Right renal cortex interstitium (tissue), 3 donors: ENCODE results near the gene ZNF681. TPM values are rescaled to one million over a fixed set of nuclear protein-coding genes. Genes with fewer than 3 reads are reported as not detected.
"Not testable (repeated sequence)": the region's sequence is repeated elsewhere in the genome, so short reads cannot be mapped to it uniquely, and the experiment has no call there.

Source experiments
- DNase-seq, 3 donors: peaks; one replicate each; pipeline ENCODE4 v3.0.0-alpha.2; 2013; ENCODE audit warnings: low read depth in 3 of 3, low spot score in 2 of 3
- polyA plus RNA-seq, 3 donors: library from polyadenylated mRNA; unstranded; fragments of 120-200 nt; gene quantifications; one replicate each; pipeline ENCODE4 v1.2.1, GENCODE V29; 2013; ENCODE audit not compliant: insufficient read length in 3 of 3

The ZNF681 gene
- polyA plus RNA-seq, 3 donors, result 5.8 to 7.9 (median 7.8) TPM

DNA sequence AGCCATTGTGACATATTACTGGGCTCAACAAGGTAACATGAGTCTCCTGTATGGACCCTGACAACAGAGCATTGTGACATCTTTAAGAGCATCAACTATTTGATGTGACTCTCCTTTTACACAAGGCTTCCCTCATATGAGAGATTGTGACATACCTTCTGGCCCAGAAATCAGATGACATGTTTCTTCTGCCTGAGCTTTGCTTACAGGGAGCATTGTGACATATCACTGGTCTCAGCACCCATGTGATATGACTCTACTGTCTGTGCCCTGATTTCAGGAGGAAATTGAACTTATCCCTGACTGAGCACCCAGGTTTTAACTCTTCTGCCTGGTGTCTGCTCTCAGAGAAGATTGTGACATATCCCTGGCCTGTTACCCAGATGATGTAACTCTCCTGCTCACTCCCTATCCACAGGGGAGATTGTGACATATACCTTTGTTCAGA is 15.9 kb upstream of the ZNF681 start:
- DNase-seq, result no peak

DNA sequence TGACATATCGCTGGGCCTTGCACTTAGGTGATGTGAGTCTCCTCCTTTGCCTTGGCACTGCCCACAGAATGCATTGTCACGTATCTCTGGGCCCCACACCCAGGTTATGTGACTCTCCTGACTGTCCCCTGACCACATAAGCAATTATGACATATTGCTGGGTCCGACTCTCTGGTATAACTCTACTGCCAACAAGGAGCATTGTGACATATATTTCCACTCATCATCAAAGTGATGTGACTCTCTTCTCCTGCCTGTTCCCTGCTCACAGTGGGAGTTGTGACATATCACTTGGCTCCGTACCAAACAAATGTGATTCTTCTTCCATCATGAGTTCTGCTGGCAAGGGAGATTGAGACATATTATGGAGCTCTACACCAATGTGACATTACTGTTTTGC is 15.4 kb upstream of the ZNF681 start:
- DNase-seq, result no peak

DNA sequence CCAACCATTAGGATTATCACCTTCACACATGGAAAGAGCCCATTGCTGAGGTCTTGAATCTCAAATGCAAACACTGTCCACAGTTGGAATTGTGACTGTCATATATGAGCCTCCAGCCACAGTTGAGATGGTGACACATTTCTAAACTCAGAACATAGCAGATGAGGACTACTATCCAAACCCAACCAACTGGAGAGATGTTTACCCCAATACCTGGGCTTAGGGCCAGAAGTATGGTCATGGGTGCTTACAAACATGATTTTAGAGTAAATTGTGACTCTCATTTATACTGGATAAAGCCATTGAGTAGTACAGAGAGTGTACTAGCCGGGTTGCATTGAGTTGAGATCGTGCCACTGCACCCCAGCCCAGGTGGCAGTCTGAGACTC is 14.0 kb upstream of the ZNF681 start:
- no peak for DNase-seq

DNA sequence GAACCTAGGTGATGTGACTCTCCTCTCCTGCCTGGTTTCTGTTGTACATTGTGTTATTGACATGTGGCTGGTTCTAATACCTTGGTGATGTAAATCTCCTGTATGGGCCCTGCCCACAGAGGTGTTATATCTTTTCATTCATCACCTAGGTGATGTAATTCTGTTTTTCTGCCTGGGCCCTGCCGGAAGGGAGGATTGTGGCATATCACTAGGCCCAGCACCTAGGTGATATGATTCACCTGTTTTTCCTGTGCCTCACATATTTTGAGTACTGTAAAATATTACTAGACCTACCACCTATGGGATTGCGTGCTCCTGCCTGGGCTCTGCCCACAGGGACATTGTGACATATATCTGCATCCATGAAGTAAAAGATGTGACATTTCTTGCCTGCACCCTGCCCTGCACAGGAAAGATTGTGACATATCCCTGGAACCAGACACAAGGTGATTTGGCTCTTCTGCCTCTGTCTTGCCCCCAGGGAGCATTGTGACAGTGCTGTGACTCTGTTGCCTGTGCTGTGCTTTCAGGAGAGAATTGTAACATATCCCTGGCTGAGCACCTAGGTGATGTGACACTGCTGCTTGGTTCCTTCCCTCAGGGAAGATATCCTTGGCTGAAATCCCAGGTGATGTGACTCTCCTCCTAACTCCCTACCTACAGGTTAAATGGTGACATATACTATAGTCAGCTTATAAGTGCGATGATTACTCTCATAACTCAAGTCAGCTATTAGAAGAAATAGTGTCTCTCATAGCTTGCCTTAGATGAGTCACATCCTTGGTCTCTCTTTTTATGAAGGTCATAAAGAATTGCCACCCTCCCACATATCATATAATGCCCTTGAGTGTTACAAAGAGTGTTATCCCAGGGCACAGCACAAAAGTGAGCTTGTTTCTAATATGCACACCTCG is 13.3 kb upstream of the ZNF681 start:
- DNase-seq, result no peak

DNA sequence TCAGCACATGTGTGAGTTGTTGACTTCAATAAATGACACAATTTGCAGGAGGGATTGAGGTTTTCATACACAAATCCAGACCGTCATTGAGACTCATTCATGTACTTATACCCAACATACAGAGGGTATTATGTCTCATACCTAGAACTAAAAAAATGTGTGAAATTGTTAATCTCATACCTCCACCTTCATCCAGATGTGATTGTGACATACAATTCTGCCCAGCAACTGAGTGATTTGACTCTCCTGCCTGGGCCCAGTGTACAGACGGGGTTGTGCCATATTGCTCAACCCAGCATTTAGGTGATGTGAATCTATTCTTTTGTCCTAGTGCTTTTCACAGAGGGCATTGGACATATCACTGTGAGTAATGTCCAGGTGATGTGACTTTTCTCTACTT is 12.6 kb upstream of the ZNF681 start:
- no peak for DNase-seq

DNA sequence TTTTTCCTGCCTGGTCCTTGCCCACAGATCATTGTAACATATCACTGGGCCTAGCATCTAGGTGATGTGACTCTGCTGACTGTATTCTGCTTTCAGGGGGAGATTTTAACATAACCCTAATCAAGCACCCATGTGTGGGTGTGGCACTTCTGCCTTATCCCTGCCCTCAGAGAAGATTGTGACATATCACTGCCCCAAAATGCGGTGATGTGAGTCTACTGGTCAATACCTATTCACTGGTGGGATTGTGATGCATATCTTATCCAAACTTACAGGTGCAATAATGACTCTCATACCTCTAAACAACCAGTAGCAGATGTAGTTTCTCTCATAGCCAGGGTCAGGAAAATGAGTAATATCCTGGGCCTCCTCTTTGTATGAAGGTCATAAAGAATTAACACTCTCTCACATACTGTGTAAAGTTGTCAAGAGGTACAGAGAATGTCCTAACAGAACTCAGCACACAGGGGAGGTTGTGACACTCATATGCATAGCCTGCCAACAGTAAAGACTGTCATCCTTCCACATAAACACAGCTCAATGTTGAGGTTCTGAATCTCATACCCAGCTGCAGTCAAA is 12.1 kb upstream of the ZNF681 start:
- no peak for DNase-seq

DNA sequence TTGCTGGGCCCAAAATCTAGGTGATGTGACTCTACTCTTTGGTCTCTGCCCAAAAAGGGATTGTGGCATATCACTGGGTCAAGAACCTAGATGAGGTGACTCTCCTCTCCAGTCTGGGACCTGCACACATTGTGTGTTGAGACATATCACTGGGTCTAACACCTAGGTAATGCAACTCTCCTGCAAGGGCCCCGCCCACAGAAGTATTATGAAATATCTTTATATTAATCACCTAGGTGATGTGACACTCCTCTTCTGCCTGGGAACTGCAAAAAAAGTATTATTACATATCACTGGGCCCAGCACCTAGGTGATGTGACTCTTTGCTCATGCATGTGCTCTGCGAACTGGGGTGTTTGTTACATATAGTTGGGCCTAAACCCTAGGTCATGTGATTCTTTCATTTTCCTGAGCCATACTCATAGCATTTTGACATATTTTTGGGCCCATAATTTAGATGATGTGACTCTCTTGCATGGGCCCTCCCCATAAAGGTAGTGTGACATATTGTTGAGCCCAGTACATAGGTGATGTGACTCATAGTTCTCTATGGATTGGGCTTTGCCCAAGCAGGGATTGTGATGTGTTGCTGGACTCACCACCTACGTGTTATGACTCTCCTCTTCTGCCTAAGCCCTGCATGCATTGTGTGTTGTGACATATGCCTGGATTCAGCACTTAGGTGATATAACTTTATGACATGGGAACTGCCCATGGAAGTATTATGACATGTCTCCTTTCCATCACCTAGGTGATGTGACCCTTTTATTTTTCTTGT is 11.2 kb upstream of the ZNF681 start:
- DNase-seq, result no peak

DNA sequence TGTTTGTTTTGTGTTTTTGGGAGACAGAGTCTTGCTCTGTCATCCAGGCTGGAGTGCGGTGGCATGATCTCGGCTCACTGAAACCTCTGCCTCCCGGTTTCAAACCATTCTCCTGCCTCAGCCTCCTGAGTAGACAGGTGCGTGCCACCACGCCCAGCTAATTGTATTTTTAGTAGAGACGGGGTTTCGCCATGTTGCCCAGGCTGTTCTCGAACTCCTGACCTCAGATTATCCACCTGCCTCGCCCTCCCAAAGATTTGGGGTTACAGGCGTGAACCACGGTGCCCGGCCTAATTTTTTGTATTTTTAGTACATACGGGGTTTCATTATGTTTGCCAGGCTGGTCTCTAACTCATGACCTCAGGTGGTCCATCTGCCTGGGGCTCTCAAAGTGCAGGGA is 8.3 kb upstream of the ZNF681 start:
- no peak for DNase-seq

DNA sequence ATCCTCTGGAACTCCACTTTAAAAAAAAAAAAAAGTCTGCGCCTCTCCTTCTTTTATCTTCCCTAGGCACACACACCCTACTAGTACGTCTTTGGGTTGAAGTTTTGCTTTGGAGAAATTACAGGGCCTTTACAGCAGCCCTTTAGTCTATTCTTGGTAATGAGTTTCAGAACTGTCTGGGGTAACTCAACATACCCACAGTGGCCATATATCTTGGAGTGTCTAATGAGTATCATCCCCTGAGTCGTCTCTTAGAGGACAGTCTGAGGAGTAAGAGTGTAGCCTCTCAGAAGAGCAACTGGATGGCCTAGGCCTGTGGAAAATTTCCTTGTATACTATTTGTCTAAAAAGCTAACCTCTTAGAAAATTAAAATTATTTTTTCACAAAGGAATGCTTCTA is 6.1 kb upstream of the ZNF681 start:
- no peak for DNase-seq

DNA sequence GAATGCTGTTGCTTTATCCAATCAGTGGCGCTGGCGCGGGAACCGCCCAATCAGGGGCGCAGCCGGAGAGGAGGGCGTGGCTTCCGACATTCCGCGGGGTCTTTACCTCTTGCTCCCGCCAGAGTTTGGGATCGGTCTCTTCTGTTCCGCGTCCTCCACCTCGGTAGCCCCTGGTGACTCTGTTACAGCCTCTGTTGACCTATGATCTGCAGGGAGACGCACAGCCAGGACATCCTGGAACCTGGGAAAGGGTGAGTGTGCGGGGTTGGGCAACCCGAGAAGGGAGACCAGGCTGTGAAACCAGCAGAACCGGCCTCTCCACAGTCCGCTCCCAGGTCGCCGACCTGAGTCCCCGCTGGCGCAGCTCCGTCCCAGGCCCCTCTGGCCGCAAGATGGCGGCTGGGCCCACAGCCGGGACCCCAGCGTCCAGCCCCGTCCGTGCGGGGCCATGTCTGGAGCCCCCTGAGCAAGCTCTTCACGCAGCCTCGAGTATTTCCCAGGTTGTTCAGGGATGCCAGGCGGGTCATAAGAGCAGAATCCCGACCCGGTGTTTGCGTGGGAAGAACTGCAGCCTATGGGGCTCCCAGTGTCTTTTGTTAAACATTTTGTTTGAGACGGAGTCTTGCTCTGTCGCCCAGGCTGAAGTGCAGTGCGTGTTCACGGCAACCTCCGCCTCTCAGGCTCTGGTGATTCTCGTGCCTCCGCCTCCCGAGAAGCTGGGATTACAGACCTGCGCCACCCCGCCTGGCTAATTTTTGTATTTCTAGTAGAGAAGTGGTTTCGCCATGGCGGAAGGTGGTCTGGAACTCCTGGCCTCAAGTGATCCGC is 4.4 kb upstream of the ZNF681 start:
- DNase-seq, result peak; percentile 68 to 77 (median 75)

DNA sequence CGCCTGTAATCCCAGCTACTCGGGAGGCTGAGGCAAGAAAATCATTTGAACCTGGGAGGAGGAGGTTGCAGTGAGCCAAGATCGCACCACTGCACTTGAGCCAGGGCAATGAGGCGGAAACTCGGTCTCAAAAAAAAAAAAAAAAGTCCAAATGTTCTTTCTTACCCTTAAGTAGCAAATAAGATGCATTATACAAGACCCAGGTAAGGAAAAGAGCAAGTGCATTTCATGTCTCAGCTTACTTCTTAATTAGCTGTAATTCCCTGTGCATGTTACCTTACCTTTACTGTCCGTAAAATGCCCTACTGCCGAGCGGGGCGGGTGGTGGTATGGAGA is 3.8 kb upstream of the ZNF681 start:
- DNase-seq, result no peak

DNA sequence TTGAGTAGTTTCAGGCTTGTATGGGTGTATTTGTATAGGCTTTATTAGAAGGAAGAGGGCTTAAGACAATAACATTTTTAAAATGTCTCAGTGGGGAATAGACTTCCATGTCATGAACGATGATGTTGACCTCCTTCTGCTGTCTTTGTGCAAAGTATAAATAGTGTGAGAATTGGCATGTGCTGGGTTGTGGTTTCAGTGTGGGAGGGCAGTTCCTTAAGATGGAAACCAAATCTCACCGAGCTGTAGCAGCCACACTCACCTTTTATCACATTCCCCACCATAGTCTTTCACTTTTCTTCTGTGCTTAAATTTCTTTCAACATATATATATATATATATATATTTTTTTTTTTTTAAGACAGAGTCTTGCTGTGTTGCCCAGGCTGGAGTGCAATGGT is 1.6 kb upstream of the ZNF681 start:
- DNase-seq, result not testable (repeated sequence)

DNA sequence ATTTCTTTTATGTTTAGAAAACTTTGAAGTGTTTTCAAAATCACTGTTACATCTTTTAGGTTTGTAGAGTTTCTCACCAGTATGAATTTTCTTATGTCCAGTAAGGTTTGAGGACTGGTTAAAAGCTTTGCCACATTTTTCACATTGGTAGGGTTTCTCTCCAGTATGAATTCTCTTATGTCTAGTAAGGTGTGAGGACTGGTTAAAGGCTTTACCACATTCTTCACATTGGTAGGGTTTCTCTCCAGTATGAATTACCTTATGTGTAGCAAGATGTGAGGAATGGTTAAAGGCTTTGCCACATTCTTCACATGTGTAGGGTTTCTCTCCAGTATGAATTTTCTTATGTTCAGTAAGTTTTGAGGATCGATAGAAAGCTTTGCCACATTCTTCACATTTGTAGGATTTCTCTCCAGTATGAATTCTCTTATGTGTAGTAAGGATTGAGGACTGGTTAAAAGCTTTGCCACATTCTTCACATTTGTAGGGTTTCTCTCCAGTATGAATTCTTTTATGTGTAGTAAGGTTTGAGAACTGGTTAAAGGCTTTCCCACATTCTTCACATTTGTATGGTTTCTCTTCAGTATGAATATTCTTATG is 15.0 kb downstream of the ZNF681 start:
- not testable (repeated sequence) for DNase-seq

DNA sequence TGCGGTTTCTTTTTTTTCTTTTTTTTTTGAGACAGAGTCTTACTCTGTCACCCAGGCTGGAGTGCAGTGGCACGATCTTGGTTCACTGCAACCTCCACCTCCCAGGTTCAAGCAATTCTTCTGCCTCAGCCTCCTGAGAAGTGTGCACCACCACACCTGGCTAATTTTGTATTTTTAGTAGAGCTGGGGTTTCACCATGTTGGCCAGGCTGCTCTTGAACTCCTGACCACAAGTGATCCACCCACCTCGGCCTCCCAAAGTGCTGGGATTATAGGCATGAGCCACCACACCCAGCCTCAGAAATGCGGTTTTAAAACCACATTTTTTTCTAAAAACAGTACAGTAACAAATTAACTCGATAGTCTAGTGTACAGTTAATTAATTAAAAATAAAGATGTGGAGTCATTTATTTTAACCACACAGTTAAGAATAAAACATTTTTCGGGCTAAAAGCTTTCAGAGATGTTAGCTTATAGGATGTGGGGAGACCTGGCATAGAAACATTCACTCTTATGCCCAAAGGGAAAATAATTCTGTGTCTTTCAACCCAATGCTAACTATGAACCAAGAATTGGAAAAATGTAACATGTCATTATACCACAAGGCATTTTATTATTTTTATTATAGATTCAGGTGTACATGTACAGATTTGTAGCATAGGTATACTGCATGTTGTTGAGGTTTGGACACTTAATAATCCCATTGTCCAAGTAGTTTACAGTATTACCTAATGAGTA is 27.8 kb downstream of the ZNF681 start:
- not testable (repeated sequence) for DNase-seq

DNA sequence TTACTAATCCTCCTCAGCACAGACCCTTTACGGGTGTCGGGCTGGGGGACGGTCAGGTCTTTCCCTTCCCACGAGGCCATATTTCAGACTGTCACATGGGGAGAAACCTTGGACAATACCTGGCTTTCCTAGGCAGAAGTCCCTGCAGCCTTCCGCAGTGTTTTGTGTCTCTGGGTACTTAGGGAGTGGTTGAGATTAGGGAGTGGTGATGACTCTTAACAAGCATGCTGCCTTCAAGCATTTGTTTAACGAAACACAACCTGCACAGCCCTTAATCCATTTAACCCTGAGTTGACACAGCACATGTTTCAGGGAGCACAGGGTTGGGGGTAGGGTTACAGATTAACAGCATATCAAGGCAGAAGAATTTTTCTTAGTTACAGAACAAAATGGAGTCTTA is 34.5 kb downstream of the ZNF681 start:
- not testable (repeated sequence) for DNase-seq

DNA sequence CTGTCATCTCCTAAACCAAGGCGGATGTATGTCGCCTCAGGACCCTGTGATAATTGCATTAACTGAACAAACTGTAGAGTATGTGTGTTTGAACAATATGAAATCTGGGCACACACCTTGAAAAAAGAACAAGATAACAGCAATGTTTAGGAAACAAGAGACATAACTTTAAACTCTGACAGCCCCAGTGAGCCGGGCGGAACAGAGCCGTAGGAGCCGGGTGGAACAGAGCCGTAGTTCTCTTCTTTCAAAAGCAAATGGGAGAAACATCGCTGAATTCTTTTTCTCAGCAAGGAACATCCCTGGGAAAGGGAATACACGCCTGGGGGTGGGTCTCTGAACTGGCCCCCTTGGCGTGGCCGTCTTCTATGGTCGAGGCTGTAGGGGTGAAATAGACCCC is 39.9 kb downstream of the ZNF681 start:
- no peak for DNase-seq

DNA sequence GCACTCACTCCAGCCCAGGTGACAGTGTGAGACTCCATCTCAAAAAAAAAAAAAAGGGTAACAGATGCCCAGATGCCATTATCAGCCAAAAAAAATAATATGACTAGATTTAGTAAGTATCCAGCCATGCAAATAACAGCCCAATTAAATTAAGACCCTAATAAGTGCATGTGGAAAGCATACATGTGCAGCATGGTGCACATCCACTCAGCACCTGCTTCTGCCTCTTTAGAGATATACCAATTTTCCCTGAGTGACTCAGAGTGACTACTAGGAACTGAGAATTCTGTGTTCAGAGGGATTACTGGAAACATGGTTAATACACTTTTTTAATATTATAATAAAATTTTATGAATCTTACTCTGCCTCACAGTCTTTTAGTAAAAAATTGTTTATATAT is 41.9 kb downstream of the ZNF681 start:
- DNase-seq, result no peak

DNA sequence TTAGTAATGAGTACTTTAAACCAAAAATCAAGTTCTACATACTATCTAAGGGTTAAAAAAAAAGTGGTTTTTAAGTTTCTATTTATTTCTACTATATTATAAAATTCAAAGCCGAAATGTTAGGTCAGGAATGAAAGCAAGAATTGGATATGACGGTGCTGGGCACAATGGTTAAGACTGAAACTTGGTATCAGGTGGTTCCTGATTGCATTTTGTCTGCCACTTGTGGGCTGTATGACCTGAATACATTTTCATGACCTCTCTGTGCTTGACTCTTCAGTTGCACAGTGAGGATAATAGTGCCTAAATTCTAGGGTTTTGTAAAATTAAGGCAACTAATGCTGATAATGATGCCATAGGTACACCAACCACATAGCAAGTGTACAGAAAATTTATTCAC is 49.3 kb downstream of the ZNF681 start:
- no peak for DNase-seq

DNA sequence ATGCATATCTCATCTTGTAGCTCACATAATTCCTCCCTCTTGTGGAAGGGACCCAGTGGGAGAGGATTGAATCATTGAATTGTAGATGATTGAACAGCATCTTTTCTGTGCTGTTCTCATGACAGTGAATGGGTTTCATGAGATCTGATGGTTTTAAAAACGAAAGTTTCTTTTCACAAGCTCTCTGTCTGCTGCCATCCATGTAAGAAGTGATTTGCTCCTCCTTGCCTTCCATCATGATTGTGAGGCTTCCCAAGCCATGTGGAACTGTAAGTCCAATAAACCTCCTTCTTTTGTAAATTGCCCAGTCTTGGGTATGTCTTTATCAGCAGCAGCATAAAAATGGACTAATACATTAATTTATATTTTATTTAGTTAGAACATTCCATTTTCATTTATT is 52.0 kb downstream of the ZNF681 start:
- DNase-seq, result no peak

DNA sequence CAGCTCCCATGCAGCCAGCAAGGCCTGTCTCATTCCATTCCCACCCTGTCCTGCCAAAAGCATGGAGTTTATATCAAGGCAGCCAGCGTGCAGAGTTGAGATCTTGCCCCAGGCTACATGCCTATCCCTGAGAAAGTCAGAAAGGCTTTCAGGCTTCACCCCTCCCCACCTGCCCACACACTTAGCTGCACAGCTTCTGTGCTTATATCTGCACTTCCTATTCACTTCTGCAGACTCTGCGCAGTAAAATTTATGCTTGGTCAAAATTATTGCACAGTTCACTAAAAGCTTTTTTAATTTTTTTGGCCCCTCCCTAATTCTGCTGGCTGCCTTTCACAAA is 59.2 kb downstream of the ZNF681 start:
- DNase-seq, result no peak
